Stimulated activated CD8-positive, alpha-beta memory T cell treated with anti-CD3 and anti-CD28 coated beads, Interleukin-4, amount 100 ng/mL, for 1 hour (primary cell): Measurements from ENCODE around the gene TRIM5.
"Not testable (repeated sequence)": the region's sequence is repeated elsewhere in the genome, so short reads cannot be mapped to it uniquely, and the experiment has no call there.

ENCODE experiments used
- DNase-seq, 2 donors: peaks; one replicate each; pipeline ENCODE4 v3.0.0-alpha.2; 2020; ENCODE audit warnings: low read depth in 2 of 2, low spot score in 1 of 2

The TRIM5 gene

GRCh38 chr11:5689551-5689983, 4.7 kb upstream of the TRIM5 start, which contains the start of gene TRIM22:
Gene TRIM22 (plus strand): TSS chr11:5689790. CDS start chr11:5696233, 6,443 bp downstream.
- DNase-seq: no peak

- DNase-seq: no peak
Measured at GRCh38 chr11:5688482-5688881, 3.6 kb upstream of the TRIM5 start.

- DNase-seq: no peak
Measured at GRCh38 chr11:5686426-5686825, 1.6 kb upstream of the TRIM5 start.

- no peak for DNase-seq
Measured at GRCh38 chr11:5684036-5684645, 733 bp downstream of the TRIM5 start.

GRCh38 chr11:5683620-5684019, 1.3 kb downstream of the TRIM5 start:
- DNase-seq: not testable (repeated sequence)

- DNase-seq: not testable (repeated sequence)
Measured at GRCh38 chr11:5682890-5683441, 1.9 kb downstream of the TRIM5 start.

- no peak for DNase-seq
Measured at GRCh38 chr11:5679811-5680210, 5.1 kb downstream of the TRIM5 start.

- no peak for DNase-seq
Measured at GRCh38 chr11:5674391-5674790, 10.5 kb downstream of the TRIM5 start.

- no peak for DNase-seq
Measured at GRCh38 chr11:5671831-5672230, 13.0 kb downstream of the TRIM5 start.

GRCh38 chr11:5666402-5666793, 18.5 kb downstream of the TRIM5 start:
- no peak for DNase-seq

- no peak for DNase-seq
Measured at GRCh38 chr11:5665746-5666401, 19.0 kb downstream of the TRIM5 start.

- no peak for DNase-seq
Measured at GRCh38 chr11:5665051-5665570, 19.8 kb downstream of the TRIM5 start.

- DNase-seq: no peak
Measured at GRCh38 chr11:5663511-5663910, 21.4 kb downstream of the TRIM5 start.

- DNase-seq: no peak
Measured at GRCh38 chr11:5658318-5658717, 26.6 kb downstream of the TRIM5 start.

- DNase-seq: not testable (repeated sequence)
Measured at GRCh38 chr11:5656956-5657355, 27.9 kb downstream of the TRIM5 start.

- no peak for DNase-seq
Measured at GRCh38 chr11:5655474-5655873, 29.4 kb downstream of the TRIM5 start.

GRCh38 chr11:5646139-5646538, 38.7 kb downstream of the TRIM5 start:
- DNase-seq: no peak

- DNase-seq: no peak
Measured at GRCh38 chr11:5643585-5643984, 41.3 kb downstream of the TRIM5 start.

- DNase-seq: no peak
Measured at GRCh38 chr11:5639953-5640352, 44.9 kb downstream of the TRIM5 start.

GRCh38 chr11:5631969-5632635, 52.8 kb downstream of the TRIM5 start:
- no peak for DNase-seq

GRCh38 chr11:5631417-5631816, 53.5 kb downstream of the TRIM5 start:
- no peak for DNase-seq

- DNase-seq: no peak
Measured at GRCh38 chr11:5626196-5626595, 58.7 kb downstream of the TRIM5 start.
